ENCODE results near the gene RNF220. TPM values are rescaled to one million over a fixed set of nuclear protein-coding genes. Genes with fewer than 3 reads are reported as not detected.

The RNF220 gene
- total RNA-seq, 6 donors from 2014 or later = 77.7 to 114 (median 91.1) TPM

DNA sequence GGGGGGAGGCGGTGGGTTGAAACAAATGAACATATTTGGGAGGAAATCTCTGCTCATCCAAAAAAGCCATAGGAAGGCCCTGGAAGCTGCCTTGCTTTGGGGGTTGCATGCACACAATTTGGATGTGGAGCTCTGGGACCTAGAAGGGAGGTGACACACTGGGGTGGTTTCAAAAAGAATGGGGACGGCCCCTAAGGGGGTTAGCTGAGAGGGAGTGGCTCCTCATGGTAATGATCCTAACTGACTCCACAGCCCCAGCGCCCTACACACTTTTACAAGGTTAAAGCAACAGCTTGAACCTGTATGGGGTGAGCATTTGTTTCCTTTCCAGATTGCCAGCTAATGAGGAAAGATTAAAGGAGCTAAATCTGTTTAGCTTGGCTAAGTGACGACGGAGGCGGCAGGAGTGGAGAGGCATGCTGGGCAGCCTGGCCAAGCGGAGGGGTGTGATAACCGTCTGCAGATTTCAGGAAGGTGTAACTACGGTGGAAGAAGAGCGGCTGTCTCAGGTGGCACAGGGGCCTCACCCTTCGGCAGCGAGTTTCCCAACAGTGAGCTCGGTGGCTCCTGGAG, 107.3 kb downstream of the RNF220 start:
- no peak overlapping the region for H3K4me3 ChIP-seq
- no peaks in the 10 kb centered on the region for H3K4me1 ChIP-seq
- TF ChIP-seq EP300 (IDR thresholded peaks at IDR 0.05) = no peak
- no peak for TF ChIP-seq POLR2AphosphoS5 (IDR thresholded peaks at IDR 0.05)
- no peak for TF ChIP-seq CTCF (IDR thresholded peaks at IDR 0.05)
- TF ChIP-seq POLR2A (IDR thresholded peaks at IDR 0.05) = no peak
- no peaks in the 10 kb centered on the region for H3K9me3 ChIP-seq
- no peaks in the 10 kb centered on the region for H3K27me3 ChIP-seq
- 87 to 90% methylated on average over 10 to 13 of the region's 13 CpGs for WGBS, 2 donors
- H3K27ac ChIP-seq = no peak overlapping the region
- no peak for DNase-seq
- no peaks in the 10 kb centered on the region for H3K36me3 ChIP-seq
- peak in 1 of 2 donors; percentile 20 for ATAC-seq (ENCODE audit: low FRiP score in 2 of 2)

DNA sequence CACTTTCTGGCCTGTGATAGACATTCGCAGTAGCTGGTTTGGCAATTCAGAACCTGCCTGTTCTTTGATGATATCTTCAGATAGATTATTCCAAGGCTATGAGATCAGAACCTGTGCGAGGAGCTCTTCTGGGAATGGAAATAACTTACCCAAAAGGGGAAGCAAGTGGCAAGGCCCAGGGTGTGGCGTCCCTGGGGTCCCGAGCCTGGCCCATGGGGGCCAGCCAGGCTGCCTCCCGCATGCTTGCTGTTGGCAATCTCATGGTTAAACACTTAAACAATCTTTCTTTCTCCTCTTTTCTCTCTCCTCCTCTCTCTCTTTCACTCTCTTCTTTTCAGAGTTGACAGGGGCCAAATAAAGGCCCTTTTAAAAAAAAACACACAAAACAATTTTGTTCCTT, 108.1 kb downstream of the RNF220 start:
- no peak for TF ChIP-seq EP300 (IDR thresholded peaks at IDR 0.05)
- no peak for TF ChIP-seq POLR2AphosphoS5 (IDR thresholded peaks at IDR 0.05)
- TF ChIP-seq CTCF (IDR thresholded peaks at IDR 0.05) = no peak
- TF ChIP-seq POLR2A (IDR thresholded peaks at IDR 0.05) = no peak
- WGBS, 2 donors = 89 to 93% methylated on average over 5 of the region's 5 CpGs
- Histone ChIP-seq H3K4me3 (no peak overlapping the region), H3K9me3 (no peaks in the 10 kb centered on the region), H3K4me1 (no peaks in the 10 kb centered on the region), H3K27ac (no peak overlapping the region), H3K27me3 (no peaks in the 10 kb centered on the region), H3K36me3 (no peaks in the 10 kb centered on the region)
- ATAC-seq (ENCODE audit: low FRiP score in 2 of 2) = no peak
- peak in 1 of 2 donors; percentile 33 for DNase-seq

- no peak overlapping the region for H3K4me3 ChIP-seq
- 55 to 79% methylated on average over 2 of the region's 2 CpGs for WGBS, 2 donors
Measured at GRCh38 chr1:44514673-44515072, 109.6 kb downstream of the RNF220 start.

GRCh38 chr1:44515416-44515815, 110.4 kb downstream of the RNF220 start:
- DNase-seq (no peak), ATAC-seq (ENCODE audit: low FRiP score in 2 of 2) (no peak)
- Histone ChIP-seq H3K4me3 (no peak overlapping the region), H3K36me3 (no peaks in the 10 kb centered on the region), H3K9me3 (no peaks in the 10 kb centered on the region), H3K27ac (no peak overlapping the region), H3K27me3 (no peaks in the 10 kb centered on the region), H3K4me1 (peaks cover 0 to 5% (median 0%) of the 10 kb centered on the region in 4 donors)
- 73 to 90% methylated on average over 1 of the region's 1 CpG for WGBS, 2 donors
- TF ChIP-seq EP300 (IDR thresholded peaks at IDR 0.05) (no peak), POLR2AphosphoS5 (IDR thresholded peaks at IDR 0.05) (no peak), POLR2A (IDR thresholded peaks at IDR 0.05) (no peak), CTCF (IDR thresholded peaks at IDR 0.05) (no peak)

More at GRCh38 chr1:44514673-44515072, 109.6 kb downstream of the RNF220 start:
- no peak overlapping the region for H3K27ac ChIP-seq
- ATAC-seq (ENCODE audit: low FRiP score in 2 of 2) (no peak), DNase-seq (no peak)
- no peaks in the 10 kb centered on the region for H3K27me3 ChIP-seq
- TF ChIP-seq POLR2A (IDR thresholded peaks at IDR 0.05) = no peak
- TF ChIP-seq POLR2AphosphoS5 (IDR thresholded peaks at IDR 0.05) = no peak
- TF ChIP-seq EP300 (IDR thresholded peaks at IDR 0.05) = no peak
- no peak for TF ChIP-seq CTCF (IDR thresholded peaks at IDR 0.05)
- H3K4me1 ChIP-seq = peaks cover 0 to 5% (median 0%) of the 10 kb centered on the region in 4 donors
- H3K36me3 ChIP-seq = no peaks in the 10 kb centered on the region
- no peaks in the 10 kb centered on the region for H3K9me3 ChIP-seq
